Posterior cingulate gyrus (tissue), 11 donors: ENCODE results near the gene NR4A2.
A peak's percentile ranks its signal among the peaks of the same experiment; 100 is the strongest.

ENCODE experiments used
- DNase-seq, 10 donors: peaks; one replicate each; pipeline versions ENCODE4 v3.0.0 to v3.0.0-alpha.2; 2020 to 2021; ENCODE audit warnings: mixed read lengths in 3 of 10
- intact Hi-C: fragments of 100-400 bp; cut with DNase I; formaldehyde crosslinking; loops from one replicate; pipeline ENCODE4 v1.15.1; 2023

NR4A2 gene

DNA sequence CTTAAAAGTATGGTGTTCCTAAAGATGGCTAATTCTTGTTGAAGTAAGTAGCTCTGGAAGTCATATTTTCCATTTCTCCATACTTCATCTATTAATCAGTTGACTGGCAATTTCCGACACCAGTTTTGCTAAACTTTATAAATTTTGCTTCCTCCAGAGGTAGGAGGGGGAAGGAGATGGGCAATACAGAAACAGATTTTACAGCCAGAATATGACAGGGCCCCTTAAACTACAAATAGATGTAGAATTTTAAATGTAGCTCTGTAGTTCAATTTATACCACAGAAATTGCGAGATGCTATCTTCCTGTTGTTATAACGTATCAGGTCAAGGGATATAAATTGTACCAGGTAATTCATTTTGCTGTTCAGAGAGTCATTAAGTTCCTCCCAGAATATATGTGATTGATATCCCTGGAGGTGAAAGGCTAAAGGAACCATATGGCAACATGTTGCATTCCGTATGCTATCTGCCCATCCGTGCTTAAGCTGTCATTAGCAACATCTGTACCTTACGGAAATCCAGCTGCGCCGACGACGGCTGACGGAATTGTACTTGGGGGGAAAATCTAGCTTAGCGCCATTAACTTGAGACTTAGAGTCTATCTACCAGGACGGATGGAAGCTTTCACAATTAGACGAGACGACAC, 8.4 kb upstream of the NR4A2 start:
- intact Hi-C loops, result no loop called here
- DNase-seq, result no peak

DNA sequence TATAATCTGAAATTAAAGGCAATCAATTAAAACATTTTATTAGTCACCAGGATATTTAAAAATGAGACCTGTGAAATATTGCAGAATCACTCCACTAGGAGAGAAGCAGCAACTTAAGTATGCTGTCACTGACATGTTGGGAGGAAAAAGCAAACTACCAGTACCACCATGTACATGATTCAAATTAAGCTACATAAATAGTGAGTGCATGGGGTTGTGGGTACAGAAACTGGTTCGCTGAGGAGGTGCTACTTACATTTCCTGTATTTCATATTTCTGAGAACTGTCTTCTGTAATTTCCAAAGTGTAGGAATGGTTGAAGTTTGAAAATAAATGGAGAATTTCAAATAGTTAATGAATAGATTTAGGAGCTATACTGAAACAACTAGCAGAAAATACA, 7.9 kb upstream of the NR4A2 start:
- no peak for DNase-seq

DNA sequence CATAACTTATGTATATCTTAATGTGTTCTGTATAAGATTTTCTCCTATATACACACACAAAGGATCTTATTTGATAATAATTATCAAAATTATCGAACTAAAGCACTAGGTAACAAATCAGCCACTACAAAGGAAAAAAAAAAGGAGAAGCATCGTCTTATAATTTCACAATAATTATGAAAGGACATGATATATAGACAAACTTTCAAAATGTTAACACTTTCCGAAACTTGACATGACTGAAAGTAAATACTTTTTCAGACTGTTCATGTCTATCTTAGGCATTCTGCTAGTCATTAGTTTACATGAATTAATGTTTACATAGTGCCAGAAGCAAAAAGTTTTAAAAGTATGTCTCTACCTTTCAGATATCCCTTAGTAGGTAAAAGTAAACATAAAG, 7.3 kb upstream of the NR4A2 start:
- intact Hi-C loops, result loop anchor here (10.0 kb wide), 2 partner anchors 605 to 965 kb away; no protein-coding TSS in a partner anchor

More for the DNA sequence above, 7.9 kb upstream of the NR4A2 start:
- intact Hi-C loops, result no loop called here

DNA sequence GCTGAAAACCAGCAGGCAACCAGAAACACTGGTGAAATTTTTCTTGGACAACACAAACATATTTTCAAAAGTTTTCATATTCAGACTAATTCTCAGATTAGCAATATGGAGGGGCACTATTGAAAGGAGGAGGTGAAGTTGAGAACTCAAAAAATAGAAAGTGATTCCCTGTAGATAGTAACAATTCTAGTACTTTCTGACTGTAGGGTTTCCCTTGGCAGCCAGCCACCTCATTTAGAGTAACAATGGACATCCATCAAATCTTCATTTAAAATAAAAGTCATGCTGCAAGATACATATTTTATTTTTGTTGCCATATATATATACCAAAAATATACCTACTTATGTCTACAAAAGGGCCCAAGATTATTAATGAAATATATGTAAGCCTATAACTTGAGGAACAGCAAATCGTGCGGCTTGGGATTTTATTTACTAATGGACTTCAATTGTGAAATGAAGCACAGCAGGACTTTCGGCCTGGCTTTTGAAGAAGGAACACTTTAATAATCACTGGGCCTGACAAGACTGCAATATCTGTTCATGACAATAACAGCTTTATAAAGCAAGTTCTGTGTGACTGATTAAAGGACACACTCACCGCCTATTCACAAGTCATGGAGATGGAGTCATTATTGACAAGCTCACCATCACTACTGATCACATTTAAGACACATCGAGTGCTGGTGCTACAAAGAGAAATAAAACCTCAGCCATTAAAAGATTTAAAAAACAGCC, 6.8 kb upstream of the NR4A2 start:
- peak in 1 of 10 donors; percentile 47 for DNase-seq
- intact Hi-C loops, result loop anchor here (10.0 kb wide), 2 partner anchors 604 to 964 kb away; no protein-coding TSS in a partner anchor

More for the DNA sequence above, 7.3 kb upstream of the NR4A2 start:
- DNase-seq, result no peak

DNA sequence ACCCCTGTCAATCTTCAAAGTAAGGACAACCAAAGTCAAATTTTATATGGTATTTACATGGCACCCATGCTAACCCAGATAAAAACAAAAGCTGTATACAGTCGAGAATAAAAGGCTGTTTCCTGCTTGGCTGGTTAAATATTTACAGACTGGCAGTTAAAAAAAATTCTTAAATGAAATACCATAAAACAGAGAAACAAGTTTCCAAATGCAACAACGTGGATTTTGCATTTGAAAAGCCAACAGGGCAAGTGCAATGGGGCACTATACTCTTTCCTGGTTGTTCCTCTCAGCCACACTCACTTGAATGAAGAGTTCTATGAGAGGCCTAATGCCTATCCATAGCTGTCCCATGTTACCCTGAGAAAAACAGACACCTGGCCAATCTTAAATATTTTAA, 6.1 kb upstream of the NR4A2 start:
- no peak for DNase-seq
- intact Hi-C loops, result loop anchor here (10.0 kb wide), 2 partner anchors 604 to 964 kb away; no protein-coding TSS in a partner anchor

DNA sequence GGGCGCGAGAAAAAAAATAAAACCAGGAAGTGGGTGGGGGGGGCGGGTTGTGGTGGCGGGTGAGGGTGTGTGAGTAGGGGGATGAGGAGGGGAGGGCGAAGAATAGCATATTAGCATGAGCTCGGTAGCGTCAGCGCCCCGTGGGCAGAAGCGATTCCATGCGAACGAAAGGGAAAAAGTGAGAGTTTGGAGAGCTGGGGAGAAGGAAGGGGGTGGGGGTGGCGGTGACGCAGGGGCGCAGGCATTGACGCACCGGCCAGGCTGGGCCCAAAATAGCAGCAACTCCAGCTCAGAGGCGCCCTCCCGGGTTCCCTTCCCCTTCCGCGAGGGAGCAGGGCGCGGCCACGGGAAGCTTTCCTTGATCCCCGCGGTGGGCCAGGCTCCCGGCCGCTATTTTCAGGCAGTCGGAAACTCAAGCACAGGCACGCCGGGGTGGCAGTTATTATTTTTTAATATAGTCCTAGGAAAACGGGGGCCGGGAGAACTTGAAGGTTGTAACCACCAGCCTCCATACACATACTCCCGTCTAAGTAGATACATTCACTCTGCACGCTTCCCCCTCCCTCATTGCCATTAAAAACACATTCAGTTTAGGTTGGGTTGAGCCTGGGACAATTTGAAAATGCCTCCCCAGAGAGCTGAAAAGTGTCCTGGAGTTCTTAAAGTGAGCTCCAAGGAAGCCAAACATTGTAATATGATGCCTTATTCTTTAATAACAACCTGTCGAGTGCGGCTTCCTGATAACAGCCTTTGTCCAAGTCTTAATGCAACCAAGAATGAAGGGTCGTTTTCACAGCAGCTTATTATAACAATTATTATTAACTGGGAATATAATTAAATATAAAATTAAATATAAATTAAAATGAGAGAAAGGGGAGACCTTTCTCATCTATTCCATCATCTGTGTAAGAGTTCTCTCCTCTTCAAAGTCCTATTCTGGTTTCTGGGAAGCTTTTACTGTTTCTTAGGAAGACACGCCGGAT, 2.3 kb upstream of the NR4A2 start:
- intact Hi-C loops, result loop anchor here (2.0 to 10.0 kb wide), 4 partner anchors 66 to 960 kb away; no protein-coding TSS in a partner anchor
- peak; percentile 76 to 97 (median 83) for DNase-seq

DNA sequence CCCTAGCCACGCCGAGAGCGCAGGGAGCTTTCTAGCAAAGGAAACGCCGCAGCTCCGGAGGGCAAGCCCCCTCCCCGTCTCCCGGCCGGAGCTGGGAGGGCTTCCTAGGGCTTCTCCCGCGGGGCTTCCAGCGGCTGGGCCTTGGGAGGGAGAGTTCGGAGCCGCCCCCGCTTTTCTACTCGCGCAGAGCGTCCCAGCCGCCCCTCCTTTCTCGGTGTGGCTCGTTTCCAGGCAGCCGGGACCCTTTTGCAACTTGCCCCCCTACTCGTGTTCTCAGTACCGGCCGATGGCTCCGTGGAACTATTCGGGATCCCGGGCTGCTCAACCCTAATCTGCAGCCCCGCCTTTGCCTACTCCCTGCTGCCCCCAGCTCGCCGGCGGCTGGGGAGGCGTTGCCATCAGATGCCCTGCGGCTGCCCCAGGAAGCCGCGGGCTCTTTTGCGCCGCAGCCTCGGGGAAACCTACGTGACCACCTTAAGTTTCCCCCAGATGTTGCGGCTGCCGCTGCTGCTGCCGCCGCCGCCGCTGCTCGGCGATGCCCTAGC, 1.5 kb upstream of the NR4A2 start:
- intact Hi-C loops, result loop anchor here (2.0 to 10.0 kb wide), 4 partner anchors 67 to 959 kb away; no protein-coding TSS in a partner anchor
- DNase-seq, result peak in 8 of 10 donors; percentile 22 to 92 (median 58)

DNA sequence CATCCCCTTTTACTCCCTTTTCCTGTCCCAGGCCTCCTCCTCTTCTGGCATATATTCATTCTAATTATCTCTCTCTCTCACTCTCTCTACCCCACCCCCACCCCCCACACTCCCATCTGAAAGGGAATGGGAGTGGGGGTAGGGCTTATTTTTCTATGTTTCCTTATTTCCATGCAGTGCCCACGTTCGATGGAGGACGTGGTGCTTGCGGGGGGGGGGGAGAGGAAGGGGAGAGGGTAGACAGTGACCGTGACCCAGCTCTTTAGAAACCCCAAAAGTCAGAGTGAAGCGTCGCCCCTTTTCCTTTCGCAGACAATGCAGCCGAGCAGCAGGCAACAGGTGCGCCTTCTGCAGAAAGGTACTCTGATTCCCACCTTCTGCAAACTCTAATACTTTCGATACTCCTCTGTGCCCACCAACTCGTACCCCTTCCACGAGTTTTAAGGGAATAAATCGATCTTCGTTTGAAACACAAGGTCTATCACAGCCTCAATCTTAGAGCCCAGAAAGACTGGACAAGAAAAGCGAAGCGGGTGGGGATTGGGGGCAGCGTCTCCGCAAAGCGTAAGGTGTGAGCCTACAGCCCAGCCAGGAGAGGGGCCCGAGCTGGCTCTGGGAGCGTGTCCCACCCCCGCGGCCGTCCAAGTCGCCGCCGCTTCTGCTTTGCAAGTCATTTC, 891 bp upstream of the NR4A2 start:
- intact Hi-C loops, result loop anchor here (10.0 kb wide), 2 partner anchors 599 to 959 kb away; no protein-coding TSS in a partner anchor
- DNase-seq, result peak in 2 of 10 donors; percentile 26 to 42

DNA sequence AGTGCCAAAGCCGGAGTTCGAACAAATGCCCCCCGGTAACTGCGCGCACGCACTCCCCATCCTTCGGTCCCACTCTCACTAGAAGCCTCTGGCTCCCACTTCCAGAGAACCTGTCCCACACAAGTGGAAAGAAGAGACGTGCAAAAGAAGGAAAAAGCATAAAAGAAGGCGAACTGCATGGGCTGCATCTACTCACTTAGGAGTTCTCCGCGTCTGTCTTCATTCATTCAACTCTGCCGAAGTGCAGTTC, 312 bp downstream of the NR4A2 start:
- no peak for DNase-seq
- intact Hi-C loops, result loop anchor here (10.0 kb wide), 2 partner anchors 597 to 957 kb away; no protein-coding TSS in a partner anchor

DNA sequence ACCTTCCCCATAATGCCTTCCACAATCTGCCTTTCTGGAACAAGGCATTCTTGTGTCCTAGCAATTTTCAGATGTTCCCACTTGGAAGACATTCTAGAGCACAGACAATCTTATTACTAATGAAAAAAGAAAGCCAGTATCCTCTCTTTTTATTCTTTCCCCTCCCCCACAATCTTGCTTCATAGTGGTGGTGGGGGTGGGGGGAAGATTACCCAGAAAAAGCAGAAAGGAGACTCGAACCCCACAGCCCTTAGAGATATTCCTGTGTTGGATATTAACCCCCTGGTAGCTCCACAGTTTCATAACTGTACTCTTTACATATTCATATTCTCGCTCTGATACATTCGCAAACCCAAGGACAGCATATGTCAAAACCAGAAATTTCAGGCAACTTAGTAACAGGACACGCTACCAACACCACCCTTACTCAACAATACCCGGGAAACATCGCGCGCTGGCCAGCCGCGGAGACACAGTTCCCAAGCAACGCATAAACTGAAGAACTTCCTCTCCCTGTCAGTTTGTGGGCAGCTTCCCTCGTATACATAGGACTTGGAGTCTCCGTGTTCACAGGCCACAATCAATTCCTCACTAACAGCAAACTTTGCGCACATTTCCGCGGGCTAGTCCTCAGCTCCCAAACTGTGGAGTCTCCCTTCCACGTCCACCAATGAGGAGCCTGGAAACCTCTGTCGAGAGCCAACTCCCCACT, 793 bp downstream of the NR4A2 start:
- DNase-seq, result peak in 7 of 10 donors; percentile 28 to 90 (median 42)
- intact Hi-C loops, result loop anchor here (10.0 kb wide), 2 partner anchors 597 to 957 kb away; no protein-coding TSS in a partner anchor

DNA sequence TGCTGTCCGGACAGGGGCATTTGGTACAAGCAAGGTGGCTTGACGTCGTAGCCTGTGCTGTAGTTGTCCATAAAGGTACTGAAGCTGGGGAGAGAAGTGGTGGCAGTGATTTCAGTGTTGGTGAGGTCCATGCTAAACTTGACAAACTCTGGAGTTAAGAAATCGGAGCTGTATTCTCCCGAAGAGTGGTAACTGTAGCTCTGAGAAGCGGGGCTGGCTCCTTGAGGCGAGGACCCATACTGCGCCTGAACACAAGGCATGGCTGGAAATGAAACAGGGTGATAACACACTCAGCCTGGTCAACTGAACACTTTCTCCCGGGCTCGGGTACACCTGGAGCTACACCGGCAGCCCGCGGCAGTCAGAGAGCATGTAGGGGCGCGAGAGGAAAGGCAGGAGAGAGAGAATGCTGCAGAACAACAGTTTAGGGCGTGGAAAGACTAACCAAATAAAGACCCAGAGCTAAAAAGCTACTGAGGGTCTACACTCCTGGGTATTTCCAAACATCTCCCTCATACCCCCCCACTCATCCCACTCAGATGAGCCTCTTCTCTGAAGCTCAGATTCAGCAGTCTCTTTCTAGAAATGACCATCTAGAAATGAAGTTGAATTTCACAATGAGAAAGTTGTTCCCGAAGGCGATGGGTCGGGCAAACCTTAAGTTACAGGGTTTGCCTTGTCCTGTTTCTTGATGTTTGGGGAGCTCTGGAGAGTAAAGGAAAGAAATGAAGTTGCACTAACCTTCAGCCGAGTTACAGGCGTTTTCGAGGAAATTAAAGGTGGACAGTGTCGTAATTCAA, 2.4 kb downstream of the NR4A2 start:
- intact Hi-C loops, result loop anchor here (10.0 kb wide), 2 partner anchors 595 to 955 kb away; no protein-coding TSS in a partner anchor
- DNase-seq, result no peak

DNA sequence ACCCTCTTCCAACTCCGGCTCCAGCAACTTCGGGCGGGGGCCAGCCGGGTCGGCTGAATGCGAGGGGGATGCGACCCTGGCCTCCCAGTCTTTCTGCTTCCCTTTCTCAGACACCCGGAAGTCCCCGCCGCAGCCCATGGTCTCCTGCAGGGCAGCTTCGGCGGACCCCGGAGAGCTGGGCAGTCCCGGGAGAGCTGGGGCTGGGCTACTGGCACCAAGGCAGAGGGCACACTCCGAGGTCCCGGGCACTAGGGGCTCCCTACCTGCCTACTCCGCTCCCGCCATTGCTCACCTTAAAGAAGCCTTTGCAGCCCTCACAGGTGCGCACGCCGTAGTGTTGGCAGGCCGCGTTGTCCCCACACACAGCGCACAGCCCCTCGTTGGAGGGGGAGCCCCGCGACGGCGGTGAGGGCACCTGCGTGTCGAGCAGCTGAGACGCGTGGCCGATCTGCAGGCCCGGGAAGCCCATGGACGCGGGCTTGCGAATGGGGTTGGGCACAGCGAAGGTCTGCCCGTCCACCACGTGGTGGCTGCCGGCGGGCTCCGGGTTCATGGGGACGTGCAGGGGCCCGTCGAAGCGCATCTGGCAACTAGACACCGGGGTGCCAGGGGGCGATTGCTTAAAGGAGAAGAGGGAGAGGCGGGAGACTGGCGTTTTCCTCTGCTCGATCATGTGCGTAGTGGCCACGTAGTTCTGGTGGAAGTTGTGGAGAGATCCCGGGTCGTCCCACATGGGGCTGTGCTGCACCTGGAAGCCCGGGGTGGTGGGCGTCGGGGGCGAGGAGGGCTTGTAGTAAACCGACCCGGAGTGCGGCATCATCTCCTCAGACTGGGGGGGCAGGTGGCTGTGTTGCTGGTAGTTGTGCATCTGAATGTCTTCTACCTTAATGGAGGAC, 3.2 kb downstream of the NR4A2 start:
- peak in 3 of 10 donors; percentile 72 to 83 (median 80) for DNase-seq
- intact Hi-C loops, result no loop called here

DNA sequence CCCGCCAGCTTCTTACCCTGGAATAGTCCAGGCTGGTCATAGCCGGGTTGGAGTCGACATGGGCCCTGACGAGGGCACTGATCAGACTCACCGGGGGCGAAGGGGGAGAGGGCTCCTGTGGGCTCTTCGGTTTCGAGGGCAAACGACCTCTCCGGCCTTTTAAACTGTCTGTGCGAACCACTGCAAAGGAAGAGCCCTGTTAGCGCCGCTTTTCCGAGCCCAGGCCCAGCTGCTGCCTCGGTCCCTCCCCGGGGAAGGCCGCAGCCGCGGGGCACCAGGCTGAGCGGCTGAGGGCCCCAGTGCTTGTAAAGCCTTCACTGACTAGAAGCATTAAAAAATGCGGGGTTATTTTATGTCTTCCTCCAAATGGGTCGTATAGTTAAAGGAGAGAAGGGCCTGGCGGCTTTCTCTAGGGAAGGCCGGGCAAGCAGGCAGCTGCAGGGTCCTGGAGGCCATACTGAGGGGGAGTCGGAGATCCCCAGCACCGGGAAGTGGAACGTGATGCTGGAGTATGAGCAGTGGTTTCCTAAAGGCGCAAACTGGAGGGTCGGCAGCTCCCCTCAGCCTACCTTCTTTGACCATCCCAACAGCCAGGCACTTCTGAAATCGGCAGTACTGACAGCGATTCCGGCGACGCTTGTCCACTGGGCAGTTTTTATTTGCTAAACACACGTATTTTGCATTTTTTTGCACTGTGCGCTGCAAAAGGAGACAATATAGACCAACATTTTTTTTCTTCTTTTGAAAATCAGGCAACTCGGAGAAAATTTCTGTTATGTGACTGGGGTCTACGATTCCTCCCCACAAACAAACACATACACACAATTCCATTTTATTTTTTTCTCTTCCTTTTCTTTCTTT, 4.5 kb downstream of the NR4A2 start:
- intact Hi-C loops, result no loop called here
- peak in 2 of 10 donors; percentile 65 to 83 for DNase-seq

DNA sequence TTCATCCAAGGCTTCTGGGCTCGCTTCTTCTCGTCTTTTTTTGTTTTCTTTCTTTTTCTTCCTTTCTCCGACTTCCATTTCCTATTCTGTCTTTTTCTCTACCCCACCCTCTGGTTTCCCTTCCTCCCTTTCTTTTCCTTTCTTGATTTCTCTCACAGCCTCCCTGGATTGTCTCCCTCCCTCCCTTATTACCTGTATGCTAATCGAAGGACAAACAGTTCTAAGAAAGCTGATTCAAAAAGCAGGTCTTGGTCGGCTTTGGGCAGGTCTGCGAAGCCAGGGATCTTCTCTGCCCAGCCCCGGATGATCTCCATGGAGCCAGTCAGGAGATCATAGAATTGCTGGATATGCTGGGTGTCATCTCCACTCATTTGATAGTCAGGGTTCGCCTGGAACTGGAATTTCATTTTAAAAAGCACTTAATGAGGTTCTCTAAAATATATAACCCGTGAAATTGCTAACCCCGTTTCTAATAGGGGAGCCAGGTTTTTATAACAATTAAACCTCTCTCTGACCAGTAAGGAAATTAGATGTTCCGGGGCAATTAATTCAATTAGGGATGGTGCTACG, 5.9 kb downstream of the NR4A2 start:
- DNase-seq, result no peak
- intact Hi-C loops, result no loop called here

DNA sequence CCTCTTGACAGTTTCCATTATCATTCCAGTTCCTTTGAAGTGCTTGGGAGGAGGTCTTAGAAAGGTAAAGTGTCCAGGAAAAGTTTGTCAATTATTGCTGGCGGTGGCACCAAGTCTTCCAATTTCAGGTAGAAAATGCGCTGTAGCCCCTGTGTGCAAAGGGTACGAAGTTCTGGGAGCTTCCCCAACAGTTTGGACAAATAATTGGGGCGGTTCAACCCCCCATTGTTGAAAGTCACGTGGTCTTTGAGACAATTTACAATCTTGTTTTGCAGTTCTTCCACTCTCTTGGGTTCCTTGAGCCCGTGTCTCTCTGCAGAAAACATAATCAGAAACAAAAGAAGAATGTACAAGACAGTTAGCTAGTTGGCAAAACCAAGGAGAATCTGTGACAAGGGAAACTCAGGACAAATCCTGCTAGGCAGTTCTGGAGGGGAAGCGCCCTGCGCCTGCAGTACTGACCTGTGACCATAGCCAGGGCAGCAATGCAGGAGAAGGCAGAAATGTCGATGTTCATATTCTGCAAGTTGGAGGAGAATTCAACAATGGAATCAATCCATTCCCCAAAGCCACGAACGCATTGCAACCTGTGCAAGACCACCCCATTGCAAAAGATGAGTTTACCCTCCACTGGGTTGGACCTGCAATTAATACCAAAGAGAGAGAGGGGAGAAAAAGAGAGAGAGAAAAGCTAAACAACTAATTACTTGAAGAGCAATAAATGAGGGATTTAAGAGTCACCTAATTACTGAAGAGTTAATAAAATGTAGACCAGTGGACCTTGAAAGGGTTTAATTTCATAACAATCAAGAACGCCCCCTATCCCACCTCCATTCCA, 6.6 kb downstream of the NR4A2 start:
- no peak for DNase-seq
- intact Hi-C loops, result no loop called here
